GM15510 (cell line): Measurements from ENCODE around the gene IL17C.

Experiments used
- POLR2A ChIP-seq: IDR thresholded peaks from 3 replicates; pipeline ENCODE4 v1.6.1; 2011; ENCODE audit warnings: borderline replicate concordance; ENCODE audit not compliant: insufficient read length; ENCODE audit errors: extremely low read depth

The IL17C gene

GRCh38 chr16:88646345-88647034 lies 8.1 kb downstream of the IL17C start:
- no peak for TF ChIP-seq POLR2A

- TF ChIP-seq POLR2A = peak; percentile 15
Measured at GRCh38 chr16:88647178-88648070, 9.1 kb downstream of the IL17C start.

- no peak for TF ChIP-seq POLR2A
Measured at GRCh38 chr16:88649195-88649923, 11.0 kb downstream of the IL17C start.

GRCh38 chr16:88649924-88650748 lies 11.8 kb downstream of the IL17C start:
- no peak for TF ChIP-seq POLR2A

- TF ChIP-seq POLR2A = peak; percentile 93
Measured at GRCh38 chr16:88650749-88651275, 12.4 kb downstream of the IL17C start, which contains the start of gene CYBA. Gene CYBA (minus strand): TSS chr16:88651053. CDS start chr16:88651013, 40 bp downstream.

GRCh38 chr16:88651276-88651988 lies 13.1 kb downstream of the IL17C start:
- TF ChIP-seq POLR2A = peak; percentile 43

GRCh38 chr16:88651989-88652761 lies 13.8 kb downstream of the IL17C start:
- no peak for TF ChIP-seq POLR2A

GRCh38 chr16:88652762-88653063 lies 14.3 kb downstream of the IL17C start:
- no peak for TF ChIP-seq POLR2A

- no peak for TF ChIP-seq POLR2A
Measured at GRCh38 chr16:88653101-88653500, 14.7 kb downstream of the IL17C start.

GRCh38 chr16:88653596-88654362 lies 15.4 kb downstream of the IL17C start:
- no peak for TF ChIP-seq POLR2A

GRCh38 chr16:88654363-88655052 lies 16.1 kb downstream of the IL17C start:
- TF ChIP-seq POLR2A = no peak
